ENCODE data around the gene TMEM132C.

DNA sequence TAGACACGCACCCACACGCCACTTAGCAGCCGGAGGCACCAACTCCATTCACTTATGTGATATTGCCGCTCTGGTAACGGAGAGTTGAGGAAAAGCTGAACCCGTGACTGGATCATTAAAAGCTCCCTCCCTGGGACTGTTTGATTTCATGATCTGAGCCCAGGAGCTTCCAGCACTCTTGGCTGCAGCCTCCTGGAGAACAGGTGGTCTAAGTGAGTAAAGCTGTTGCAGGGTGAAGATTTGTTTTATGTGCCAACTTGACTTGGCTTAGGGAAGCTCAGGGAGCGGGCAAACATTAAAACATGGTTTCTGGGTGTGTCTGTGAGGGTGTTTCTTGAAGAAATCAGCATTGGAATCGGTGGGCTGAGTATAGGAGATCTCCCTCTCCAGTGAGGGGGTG is 16.9 kb upstream of the TMEM132C start:
- TF ChIP-seq POLR2AphosphoS5 (IDR thresholded peaks at IDR 0.05; ENCODE audit: low read depth, low read length): no peak
- no peak for TF ChIP-seq SIN3A (IDR thresholded peaks at IDR 0.05; ENCODE audit: borderline replicate concordance, insufficient read depth, low read length)
- no peak for TF ChIP-seq REST (IDR thresholded peaks at IDR 0.05; ENCODE audit: insufficient read depth in 1 of 2, low read depth in 2 of 2, low read length in 2 of 2)
- TF ChIP-seq TAF1 (IDR thresholded peaks at IDR 0.05; ENCODE audit: borderline replicate concordance, insufficient read depth, low read length): no peak
- TF ChIP-seq FOXP2 (optimal IDR thresholded peaks at IDR 0.05; ENCODE audit: borderline replicate concordance, extremely low read depth, extremely low read length, insufficient read depth): no peak
